Transverse colon (tissue), 4 donors: ENCODE data around the gene DTNA.

ENCODE experiments used
- EP300 ChIP-seq: sonication (generic); formaldehyde crosslinking; IDR thresholded peaks from one replicate; pipeline ENCODE4 v1.6.1; 2017; ENCODE audit warnings: antibody characterized with exemption, low read depth
- POLR2A ChIP-seq: fragments of 450-650 bp; IDR thresholded peaks from one replicate; pipeline ENCODE4 v1.6.1; 2016; ENCODE audit warnings: antibody characterized with exemption, mild to moderate bottlenecking, moderate library complexity
- POLR2AphosphoS5 ChIP-seq, 3 donors: sonication (generic); formaldehyde crosslinking; IDR thresholded peaks; one replicate each; pipeline ENCODE4 v1.6.1; 2016; ENCODE audit warnings: antibody characterized with exemption in 3 of 3
- TF ChIP-seq, protein P1 (sequence below), 5 experiments: fragments of 200-600 bp in 3 of 5; fragments of 450-650 bp in 2 of 5; sonication (generic) in 3 of 5; IDR thresholded peaks; 1 replicate in 2 of 5; 2 replicates in 3 of 5; pipeline ENCODE4 v1.5.1; 2016 to 2017; ENCODE audit warnings: antibody characterized with exemption in 5 of 5, inconsistent platforms in 3 of 5, mild to moderate bottlenecking in 2 of 5, moderate library complexity in 1 of 5

DNA sequence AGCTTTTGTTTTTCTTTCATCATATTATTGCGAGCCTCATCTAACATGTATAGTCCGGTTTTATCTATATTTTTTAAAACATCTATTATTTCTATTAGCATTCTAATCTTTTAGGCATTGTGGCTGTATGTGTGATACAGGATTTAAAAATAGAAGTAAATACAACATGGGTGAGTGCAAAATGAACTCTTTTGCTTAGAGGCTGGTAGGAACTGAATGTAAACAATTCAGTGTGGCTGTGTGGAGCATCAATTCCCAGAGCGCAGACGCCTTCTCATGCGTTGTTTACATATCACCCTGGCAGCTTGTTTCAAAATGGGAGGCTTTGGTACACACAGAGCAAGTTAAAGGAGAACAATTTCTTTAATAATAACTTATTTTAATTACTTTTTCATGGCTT lies 836 bp downstream of the DTNA start:
- TF ChIP-seq, protein P1, sequence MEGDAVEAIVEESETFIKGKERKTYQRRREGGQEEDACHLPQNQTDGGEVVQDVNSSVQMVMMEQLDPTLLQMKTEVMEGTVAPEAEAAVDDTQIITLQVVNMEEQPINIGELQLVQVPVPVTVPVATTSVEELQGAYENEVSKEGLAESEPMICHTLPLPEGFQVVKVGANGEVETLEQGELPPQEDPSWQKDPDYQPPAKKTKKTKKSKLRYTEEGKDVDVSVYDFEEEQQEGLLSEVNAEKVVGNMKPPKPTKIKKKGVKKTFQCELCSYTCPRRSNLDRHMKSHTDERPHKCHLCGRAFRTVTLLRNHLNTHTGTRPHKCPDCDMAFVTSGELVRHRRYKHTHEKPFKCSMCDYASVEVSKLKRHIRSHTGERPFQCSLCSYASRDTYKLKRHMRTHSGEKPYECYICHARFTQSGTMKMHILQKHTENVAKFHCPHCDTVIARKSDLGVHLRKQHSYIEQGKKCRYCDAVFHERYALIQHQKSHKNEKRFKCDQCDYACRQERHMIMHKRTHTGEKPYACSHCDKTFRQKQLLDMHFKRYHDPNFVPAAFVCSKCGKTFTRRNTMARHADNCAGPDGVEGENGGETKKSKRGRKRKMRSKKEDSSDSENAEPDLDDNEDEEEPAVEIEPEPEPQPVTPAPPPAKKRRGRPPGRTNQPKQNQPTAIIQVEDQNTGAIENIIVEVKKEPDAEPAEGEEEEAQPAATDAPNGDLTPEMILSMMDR (IDR thresholded peaks at IDR 0.05) = no peak
- peak in 1 of 3 donors; percentile 46 for TF ChIP-seq POLR2AphosphoS5 (IDR thresholded peaks at IDR 0.05)
- no peak for TF ChIP-seq POLR2A
- TF ChIP-seq EP300 = no peak
